Measurements from ENCODE around the gene PGGHG. TPM values are rescaled to one million over a fixed set of nuclear protein-coding genes. Genes with fewer than 3 reads are reported as not detected.

The PGGHG gene
- total and polyA plus RNA-seq, 10 of the 15 experiments (the other 5 are each of a cell fraction or from before 2014, with no cell fraction given), result 0.10 to 8.3 (median 1.8) TPM

DNA sequence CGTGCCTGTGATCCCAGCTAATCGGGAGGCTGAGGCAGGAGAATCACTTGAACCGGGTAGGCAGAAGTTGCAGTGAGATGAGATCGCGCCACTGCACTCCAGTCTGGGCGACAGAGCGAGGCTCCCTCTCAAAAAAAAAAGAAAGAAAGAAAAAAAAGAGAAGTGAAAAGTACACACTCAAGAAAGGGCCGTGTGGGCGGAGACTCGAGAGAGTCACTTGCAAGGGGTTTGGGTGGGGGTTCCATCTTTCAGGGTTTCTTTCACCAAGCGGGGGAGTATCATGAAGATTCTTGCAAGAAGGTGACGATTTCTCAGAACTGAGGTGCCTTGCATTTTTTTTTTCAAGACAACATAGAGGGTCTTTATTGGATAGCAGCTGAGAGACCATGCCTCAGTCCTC lies 14.4 kb downstream of the PGGHG start (continued):
- peak; percentile 30; the same call in 1 of the 2 replicates for TF ChIP-seq CREM (IDR thresholded peaks at IDR 0.05; ENCODE audit: low read depth)
- no peak for TF ChIP-seq CBFB (IDR thresholded peaks at IDR 0.05; ENCODE audit: low read depth)
- no peak for TF ChIP-seq SMAD5 (IDR thresholded peaks at IDR 0.05; ENCODE audit: low read depth)
- TF ChIP-seq BCL11A (IDR thresholded peaks at IDR 0.05; ENCODE audit: low read depth, low read length), result 0 out of 2 replicates have a peak, but pooled peaks have one; percentile 22
- peak; percentile 40; the same call in 1 of the 2 replicates for TF ChIP-seq NBN (IDR thresholded peaks at IDR 0.05)
- no peak for TF ChIP-seq POU2F2 (IDR thresholded peaks at IDR 0.05; ENCODE audit: borderline replicate concordance, low read depth, low read length)
- TF ChIP-seq YBX1 (IDR thresholded peaks at IDR 0.05), result no peak
- TF ChIP-seq, protein P1, sequence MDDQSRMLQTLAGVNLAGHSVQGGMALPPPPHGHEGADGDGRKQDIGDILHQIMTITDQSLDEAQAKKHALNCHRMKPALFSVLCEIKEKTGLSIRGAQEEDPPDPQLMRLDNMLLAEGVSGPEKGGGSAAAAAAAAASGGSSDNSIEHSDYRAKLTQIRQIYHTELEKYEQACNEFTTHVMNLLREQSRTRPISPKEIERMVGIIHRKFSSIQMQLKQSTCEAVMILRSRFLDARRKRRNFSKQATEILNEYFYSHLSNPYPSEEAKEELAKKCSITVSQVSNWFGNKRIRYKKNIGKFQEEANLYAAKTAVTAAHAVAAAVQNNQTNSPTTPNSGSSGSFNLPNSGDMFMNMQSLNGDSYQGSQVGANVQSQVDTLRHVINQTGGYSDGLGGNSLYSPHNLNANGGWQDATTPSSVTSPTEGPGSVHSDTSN (IDR thresholded peaks at IDR 0.05; ENCODE audit: insufficient replicate concordance, low read depth, low read length), result no peak
- no peak for TF ChIP-seq STAT1 (conservative IDR thresholded peaks at IDR 0.05)
- TF ChIP-seq POLR2A (IDR thresholded peaks at IDR 0.05; ENCODE audit: low read depth, low read length), result no peak
- TF ChIP-seq GABPA (IDR thresholded peaks at IDR 0.05; ENCODE audit: low read depth), result no peak
- TF ChIP-seq DPF2 (IDR thresholded peaks at IDR 0.05), result no peak
- TF ChIP-seq RAD21 (IDR thresholded peaks at IDR 0.05; ENCODE audit: insufficient read depth, low read depth, low read length), result no peak
- TF ChIP-seq HCFC1 (IDR thresholded peaks at IDR 0.05; ENCODE audit: low read length), result no peak
- TF ChIP-seq TBL1XR1 (IDR thresholded peaks at IDR 0.05; ENCODE audit: low read depth, low read length), result no peak

DNA sequence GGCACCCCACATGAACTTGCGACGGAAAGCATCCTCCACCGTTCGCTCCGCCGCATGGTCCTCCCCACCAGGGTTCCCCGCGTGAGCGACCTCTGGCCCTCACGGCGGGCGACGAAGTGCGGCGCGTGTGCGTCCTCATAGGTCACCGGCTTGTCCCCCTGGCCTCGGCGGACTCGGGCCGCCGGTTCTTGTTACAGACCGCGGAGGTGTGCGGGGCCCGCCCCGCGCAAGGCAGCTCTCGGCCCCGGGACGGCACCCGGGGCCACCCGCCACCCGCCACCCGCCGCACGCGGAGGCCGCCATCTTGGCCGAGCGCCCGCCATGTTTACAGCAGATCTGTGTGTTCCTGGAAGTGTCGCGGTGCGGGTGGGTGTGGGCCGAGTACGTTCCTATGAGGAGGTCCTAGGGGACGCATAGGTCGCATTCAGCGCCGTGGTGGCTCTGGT lies 15.2 kb downstream of the PGGHG start:
- no TSS peak for BruUV-seq (replicated peaks)
- ATAC-seq (no peak), FAIRE-seq (no peak), DNase-seq (ENCODE audit: low read depth, low spot score) (no peak)
- no peaks in the 10 kb centered on the region for H3K9me3 ChIP-seq (replicated peaks; ENCODE audit: control insufficient read depth, insufficient read depth, low read length)
- intact Hi-C loops (cut with micrococcal nuclease; ENCODE audit: unreplicated experiment) (loop anchor here (10.0 kb wide), 1 partner anchor 141 kb away; the partner anchor contains the start of gene ANO9), in situ Hi-C loops (cut with MboI) (no loop called here)
- POLR2A ChIA-PET, result no interaction called here
- H3K4me3 ChIP-seq, result no peak overlapping the region
- CTCF ChIA-PET, result interaction anchor here (0.8 to 4.5 kb wide), 6 partner anchors 26 to 144 kb away, joined by 3 to 33 read pairs (median 8); no protein-coding TSS in a partner anchor
- no peak overlapping the region for H3K9ac ChIP-seq (ENCODE audit: control insufficient read depth, insufficient read depth, low read length)
- 90% methylated on average over 43 of the region's 52 CpGs for whole genome bisulfite sequencing (ENCODE audit: insufficient coverage, insufficient replicate concordance, low lambda C conversion rate, missing lambda C conversion rate)
- no peaks in the 10 kb centered on the region for H3K36me3 ChIP-seq (ENCODE audit: control insufficient read depth in 2 of 2, insufficient read depth in 2 of 2, low read length in 1 of 2)
- H3K4me1 ChIP-seq (ENCODE audit: control insufficient read depth, insufficient read depth, low read length), result peaks cover 20% of the 10 kb centered on the region
- peaks cover 12% of the 10 kb centered on the region for H3K79me2 ChIP-seq (ENCODE audit: control insufficient read depth, insufficient read depth, low read length)
- TF ChIP-seq POLR2A (IDR thresholded peaks at IDR 0.05; ENCODE audit: low read depth, low read length) (no peak), SUZ12 (IDR thresholded peaks at IDR 0.05; ENCODE audit: unreplicated experiment) (no peak), CREM (IDR thresholded peaks at IDR 0.05; ENCODE audit: low read depth) (no peak), YY1 (IDR thresholded peaks at IDR 0.05; ENCODE audit: low read depth, low read length) (0 out of 2 replicates have a peak, but pooled peaks have one; percentile 44), BACH1 (IDR thresholded peaks at IDR 0.05; ENCODE audit: borderline replicate concordance) (no peak), IKZF2 (IDR thresholded peaks at IDR 0.05) (no peak)
- H3K27ac ChIP-seq (ENCODE audit: control insufficient read depth, insufficient read depth), result no peak overlapping the region
- no peaks in the 10 kb centered on the region for H3K27me3 ChIP-seq (replicated peaks in 1 of 2; ENCODE audit: control insufficient read depth in 2 of 2, insufficient read depth in 2 of 2, low read length in 1 of 2)
- RAD21 ChIA-PET (ENCODE audit: unreplicated experiment), result interaction anchor here (1.4 to 2.4 kb wide), 3 partner anchors 52 to 68 kb away, joined by 3 to 19 read pairs (median 5); partner anchors contain the start of genes PSMD13 and SIRT3
- H4K20me1 ChIP-seq (ENCODE audit: control insufficient read depth, insufficient read depth), result no peaks in the 10 kb centered on the region
- H2AFZ ChIP-seq (ENCODE audit: control insufficient read depth, low read depth, low read length), result no peak overlapping the region
- no peak overlapping the region for H3K4me2 ChIP-seq (ENCODE audit: control insufficient read depth, insufficient read depth)
- SMC1A ChIA-PET (ENCODE audit: uncharacterized antibody, unreplicated experiment), result interaction anchor here (2.8 to 3.2 kb wide), 2 partner anchors 36 to 53 kb away, joined by 11 to 18 read pairs; no protein-coding TSS in a partner anchor

All from GM12878 (cell line).